ENCODE measurements around the gene TAS2R41.
"Not testable (repeated sequence)": the region's sequence is repeated elsewhere in the genome, so short reads cannot be mapped to it uniquely, and the experiment has no call there.

TAS2R41 gene

DNA sequence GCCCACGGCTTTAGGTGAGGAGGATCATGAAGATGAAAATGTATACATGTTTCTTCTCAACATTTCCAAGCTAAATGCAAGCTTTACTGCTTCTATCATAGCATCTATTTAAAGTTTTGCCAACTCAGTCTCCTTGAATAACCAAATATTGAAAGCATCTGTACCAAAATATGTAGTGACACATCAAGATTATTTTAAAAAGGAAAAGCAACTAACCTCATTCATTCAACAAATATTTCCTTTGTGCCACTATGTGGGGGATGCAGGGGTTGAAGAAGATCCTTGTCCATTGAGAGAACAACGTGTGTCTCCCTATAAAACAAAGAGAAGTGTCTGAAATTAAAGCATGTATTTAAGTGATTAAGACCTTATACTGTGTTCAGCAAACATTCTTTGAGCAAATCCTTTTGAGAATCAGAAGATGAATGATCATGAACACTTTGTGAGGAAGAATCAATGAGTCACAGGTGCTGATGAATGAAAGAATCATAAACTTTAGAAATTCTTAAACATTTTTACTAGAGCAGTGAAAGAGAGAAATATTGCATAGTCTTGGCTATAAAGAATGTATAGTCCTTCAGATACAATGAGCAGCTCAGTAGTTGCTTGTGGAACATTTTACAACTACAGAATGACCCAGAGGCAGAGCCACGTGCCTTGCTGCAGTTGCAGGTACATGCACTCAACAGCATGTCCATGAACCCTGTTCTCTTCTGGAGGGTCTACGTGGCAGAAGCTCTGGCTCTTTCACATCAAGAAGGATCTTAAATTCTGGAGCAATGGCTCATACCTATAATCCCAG is 20.5 kb upstream of the TAS2R41 start:
- no peak for DNase-seq (ENCODE audit: low read depth)

GRCh38 chr7:143458263-143458662 is 19.4 kb upstream of the TAS2R41 start:
- DNase-seq (ENCODE audit: low read depth): no peak

GRCh38 chr7:143458681-143459080 is 19.0 kb upstream of the TAS2R41 start:
- no peak for DNase-seq (ENCODE audit: low read depth)

DNA sequence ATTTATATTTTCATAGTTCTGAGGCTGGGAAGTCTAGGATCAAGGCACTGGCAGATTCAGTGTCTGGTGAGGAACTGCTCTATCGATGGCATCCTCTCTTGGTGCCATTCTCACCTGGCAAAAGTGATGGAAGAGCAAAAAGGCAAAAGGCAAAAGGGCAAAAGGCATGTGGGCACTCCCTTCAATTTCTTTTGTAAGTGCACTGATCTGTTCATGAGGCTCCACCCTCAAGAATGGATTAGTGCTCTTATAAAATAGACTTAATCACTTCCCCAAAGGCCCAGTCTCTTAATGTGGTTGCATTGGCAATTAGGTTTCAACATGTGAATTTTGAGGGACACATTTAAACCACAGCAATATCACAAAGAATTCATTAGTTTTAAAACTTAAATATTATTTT is 18.3 kb upstream of the TAS2R41 start:
- no peak for DNase-seq (ENCODE audit: low read depth)

GRCh38 chr7:143460271-143460979 is 17.2 kb upstream of the TAS2R41 start:
- no peak for DNase-seq (ENCODE audit: low read depth)

- no peak for DNase-seq (ENCODE audit: low read depth)
Observed at GRCh38 chr7:143462045-143462444, 15.6 kb upstream of the TAS2R41 start.

- no peak for DNase-seq (ENCODE audit: low read depth)
Observed at GRCh38 chr7:143463556-143463955, 14.1 kb upstream of the TAS2R41 start.

- DNase-seq (ENCODE audit: low read depth): no peak
Observed at GRCh38 chr7:143463957-143464356, 13.7 kb upstream of the TAS2R41 start.

GRCh38 chr7:143467724-143468123 is 9.9 kb upstream of the TAS2R41 start:
- DNase-seq (ENCODE audit: low read depth): no peak

DNA sequence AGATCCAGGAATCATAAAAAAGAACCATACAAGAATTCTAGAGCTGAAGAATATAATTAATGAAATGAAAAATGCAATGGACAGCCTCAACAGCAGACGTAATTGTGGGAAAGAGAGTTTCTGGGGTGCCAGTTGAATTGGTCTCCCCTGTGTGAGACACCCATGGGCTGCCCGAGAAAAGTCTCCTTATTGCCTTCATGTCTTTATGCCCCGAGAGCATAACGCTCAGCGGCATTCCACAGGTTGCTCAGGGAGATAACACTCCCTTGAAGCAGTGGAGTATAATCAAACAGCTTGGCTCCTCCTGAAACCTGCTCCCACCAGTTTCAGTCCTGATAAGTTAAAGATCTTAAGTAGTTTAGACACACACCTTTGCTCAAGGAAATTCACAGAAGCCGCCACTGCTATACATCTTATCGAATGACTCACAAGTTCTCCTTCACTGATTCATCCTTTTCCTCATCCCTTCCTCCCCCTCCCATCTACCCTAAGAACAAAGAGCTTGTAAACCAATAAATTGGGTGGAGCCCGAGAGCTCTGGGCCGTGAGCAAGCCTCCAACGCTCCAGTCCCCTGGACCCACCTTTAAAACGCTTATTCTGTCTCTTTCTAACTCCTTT is 5.5 kb upstream of the TAS2R41 start:
- DNase-seq (ENCODE audit: low read depth): not testable (repeated sequence)

GRCh38 chr7:143479055-143479766 is 1.5 kb downstream of the TAS2R41 start:
- DNase-seq (ENCODE audit: low read depth): no peak

DNA sequence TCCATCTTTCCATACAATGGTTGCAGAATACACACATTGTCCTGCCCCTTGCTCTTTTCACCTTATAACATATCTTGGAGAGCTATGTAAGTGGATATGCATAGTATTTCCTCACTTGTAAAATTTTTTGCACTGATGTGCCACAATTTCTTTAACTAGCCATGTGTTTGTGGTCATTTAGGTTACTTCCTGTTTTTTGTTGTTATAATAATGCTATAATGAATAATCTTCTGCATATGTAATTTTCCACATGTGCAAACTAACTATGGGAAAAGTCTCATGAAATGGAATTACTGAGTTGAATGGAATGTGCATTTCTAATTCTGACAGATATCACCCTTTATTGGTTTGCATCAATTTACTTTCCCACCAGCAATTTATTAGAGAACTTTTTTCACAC is 2.8 kb downstream of the TAS2R41 start:
- no peak for DNase-seq (ENCODE audit: low read depth)

GRCh38 chr7:143484119-143484518 is 6.4 kb downstream of the TAS2R41 start:
- no peak for DNase-seq (ENCODE audit: low read depth)

DNA sequence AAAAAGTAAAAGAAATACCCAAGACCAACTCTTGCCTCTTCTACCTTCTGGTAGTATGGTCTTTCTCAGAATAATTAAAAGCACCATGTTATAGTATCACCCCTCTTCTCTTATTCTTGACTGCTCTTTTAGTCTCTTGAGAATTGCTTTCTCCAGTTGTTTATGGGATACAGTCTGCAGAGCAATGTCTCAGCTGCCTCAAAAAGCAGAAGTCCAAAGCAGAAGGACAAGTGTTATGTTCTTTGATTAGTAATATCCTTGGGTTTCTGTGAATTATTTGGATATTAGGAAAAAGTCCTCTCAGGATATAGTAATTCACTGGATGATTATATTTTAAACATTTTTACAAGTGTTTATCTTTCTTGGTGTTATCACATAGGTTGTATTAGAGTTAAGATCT is 7.4 kb downstream of the TAS2R41 start:
- DNase-seq (ENCODE audit: low read depth): no peak

DNA sequence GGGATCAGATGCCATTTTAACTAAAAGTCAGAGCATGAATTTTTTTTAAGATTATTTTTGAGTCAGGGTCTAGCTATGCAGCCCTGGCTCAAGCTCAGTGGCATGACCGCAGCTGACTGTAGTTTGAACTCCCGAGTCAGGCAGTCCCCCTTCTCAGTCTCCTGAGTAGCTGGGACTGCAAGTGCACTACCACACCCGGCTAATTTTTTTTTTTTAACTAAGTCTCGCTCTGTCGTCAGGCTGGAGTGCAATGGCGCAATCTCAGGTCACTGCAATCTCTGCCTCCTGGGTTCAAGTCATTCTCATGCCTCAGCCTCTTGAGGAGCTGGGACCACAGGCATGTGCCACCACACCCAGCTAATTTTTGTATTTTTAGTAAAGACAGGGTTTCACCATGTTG is 7.8 kb downstream of the TAS2R41 start:
- DNase-seq (ENCODE audit: low read depth): no peak

DNA sequence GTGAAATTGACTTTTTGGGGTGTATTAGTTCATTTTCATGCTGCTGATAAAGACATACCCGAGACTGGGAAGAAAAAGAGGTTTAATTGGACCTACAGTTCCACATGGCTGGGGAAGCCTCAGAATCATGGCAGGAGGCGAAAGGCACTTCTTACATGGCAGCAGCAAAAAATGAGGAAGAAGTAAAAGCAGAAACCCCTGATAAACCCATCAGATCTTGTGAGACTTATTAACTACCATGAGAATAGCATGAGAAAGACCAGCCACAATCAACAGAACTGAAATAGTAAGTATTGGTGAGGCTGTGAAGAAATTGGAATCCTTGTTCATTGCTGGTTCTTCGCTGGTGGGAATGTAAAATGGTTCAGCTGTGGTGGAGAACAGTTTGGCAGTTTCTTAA is 8.6 kb downstream of the TAS2R41 start:
- DNase-seq (ENCODE audit: low read depth): not testable (repeated sequence)

GRCh38 chr7:143487061-143487460 is 9.4 kb downstream of the TAS2R41 start:
- no peak for DNase-seq (ENCODE audit: low read depth)

DNA sequence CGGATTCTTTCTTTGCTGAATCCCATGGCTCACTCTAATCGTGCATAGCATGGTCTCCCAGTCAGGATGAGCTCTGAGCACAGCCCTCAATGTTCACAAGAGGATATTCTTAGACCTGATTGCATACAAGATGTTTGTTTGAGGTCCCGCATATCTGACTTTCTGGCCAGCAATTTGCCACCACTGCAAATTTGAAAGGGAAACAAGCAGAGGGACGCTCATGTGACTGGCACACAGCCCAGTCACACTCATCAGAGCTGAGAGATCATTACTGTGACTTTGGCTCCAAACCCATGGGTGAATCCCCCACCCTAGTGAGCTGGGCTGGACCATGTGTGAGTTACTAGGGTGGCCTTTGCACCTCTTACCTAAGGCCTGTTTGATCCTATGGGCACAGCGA is 9.9 kb downstream of the TAS2R41 start:
- no peak for DNase-seq (ENCODE audit: low read depth)

DNA sequence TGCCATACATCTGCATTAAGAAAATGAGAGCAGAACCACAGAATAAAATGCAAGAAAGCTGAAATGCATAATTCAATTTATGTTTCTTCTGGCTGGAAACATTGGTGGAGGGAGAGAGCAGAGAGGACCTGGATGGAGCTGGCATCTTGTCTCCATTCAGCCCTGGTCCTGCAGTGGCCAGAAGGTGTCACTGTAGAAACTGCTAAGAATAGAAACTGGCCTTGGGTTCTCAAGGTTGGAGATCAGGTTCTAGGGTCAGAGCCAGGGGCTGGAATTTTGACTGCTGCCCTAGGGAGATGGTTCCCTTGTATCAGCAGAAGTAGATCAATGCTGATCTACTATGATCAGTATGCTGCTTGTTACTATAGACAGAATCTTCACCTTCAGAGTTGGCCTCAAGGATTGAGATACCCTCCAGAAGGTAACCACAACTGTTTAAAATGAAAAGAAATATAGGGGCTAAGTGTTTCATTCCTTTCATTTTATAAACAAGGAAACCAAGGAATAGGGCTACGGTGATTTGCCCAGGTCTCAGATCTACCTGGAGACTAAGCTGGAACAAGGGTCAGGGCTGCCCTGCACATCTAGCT is 13.1 kb downstream of the TAS2R41 start:
- DNase-seq (ENCODE audit: low read depth): no peak

DNA sequence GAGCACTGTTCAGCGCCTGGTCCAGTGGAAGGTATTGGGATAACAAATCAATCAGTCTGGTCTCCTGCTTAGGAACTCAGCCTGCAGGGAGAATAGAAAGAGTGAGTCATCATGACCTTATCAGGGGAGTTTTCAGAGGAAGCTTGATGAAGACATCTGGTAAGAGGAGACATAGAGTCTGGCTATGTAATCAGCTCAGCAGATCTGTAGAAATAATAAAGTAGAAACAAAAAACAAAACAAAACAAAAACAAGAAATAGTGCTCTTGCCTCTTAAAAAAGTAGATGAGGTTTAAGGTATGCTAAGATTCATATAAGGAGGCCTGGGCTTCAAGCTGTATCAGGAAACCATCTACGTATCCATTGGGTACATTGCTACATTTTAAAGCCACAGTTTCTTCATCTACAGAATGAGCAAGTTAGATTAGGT is 14.4 kb downstream of the TAS2R41 start:
- DNase-seq (ENCODE audit: low read depth): no peak

- DNase-seq (ENCODE audit: low read depth): no peak
Observed at GRCh38 chr7:143492799-143493739, 15.4 kb downstream of the TAS2R41 start.
